Measurements from ENCODE around the gene RNF144B. TPM values are rescaled to one million over a fixed set of nuclear protein-coding genes. Genes with fewer than 3 reads are reported as not detected.

Gene RNF144B
- total RNA-seq, 4 donors from 2014 or later = 30.6 to 57.4 (median 44.9) TPM

DNA sequence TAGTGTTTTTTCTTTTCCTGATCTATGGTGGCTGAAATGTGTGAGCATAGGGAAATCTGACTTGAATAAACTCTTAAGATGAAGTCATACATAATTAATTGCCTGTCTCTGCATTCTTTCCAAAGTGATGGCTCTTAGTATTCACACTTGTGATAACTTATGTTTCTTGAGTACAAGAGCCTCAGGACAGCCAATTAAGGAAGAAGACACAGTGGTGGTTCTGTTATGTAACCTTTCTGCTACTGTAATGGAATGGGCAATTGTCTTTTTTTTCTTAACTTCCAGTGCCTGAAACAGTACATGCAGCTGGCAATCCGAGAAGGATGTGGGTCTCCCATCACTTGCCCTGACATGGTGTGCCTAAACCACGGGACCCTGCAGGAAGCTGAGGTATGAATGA lies 40.1 kb downstream of the RNF144B start:
- 55 to 62% methylated on average over 2 of the region's 2 CpGs for WGBS, 2 donors
- intact Hi-C loops (cut with DNase I; ENCODE audit: low total_unique reads) = no loop called here

DNA sequence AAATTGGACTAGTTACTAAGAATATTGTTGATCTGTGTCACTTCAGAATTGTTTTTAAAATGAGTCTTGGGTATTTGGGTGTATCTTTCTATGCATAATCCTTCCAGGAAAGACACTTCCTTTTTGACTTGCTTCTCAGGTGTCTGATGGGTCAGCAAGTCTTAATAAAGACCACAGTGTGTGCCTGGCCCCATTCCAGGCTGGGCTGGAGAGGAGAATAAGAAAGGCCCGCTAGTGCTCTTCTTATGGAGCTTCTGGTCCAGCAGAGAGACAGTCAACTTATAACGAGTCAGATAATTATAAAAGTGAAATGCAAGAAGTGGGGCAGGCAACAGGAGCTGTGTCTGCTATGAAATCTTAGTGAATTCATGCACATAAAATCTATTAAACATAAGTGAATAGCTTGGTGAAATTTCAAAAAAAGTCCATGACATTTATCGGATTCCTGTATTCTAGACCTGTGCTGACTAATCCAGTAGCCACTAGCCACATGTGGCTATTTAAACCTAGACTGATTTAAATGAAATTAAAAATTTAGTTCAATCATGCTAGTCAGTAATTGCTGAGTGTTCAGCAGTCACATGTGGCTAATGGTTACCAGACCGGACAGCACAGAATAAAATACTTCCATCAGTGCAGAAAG lies 42.6 kb downstream of the RNF144B start:
- 87 to 89% methylated on average over 4 of the region's 4 CpGs for WGBS, 2 donors
- no peak for DNase-seq (ENCODE audit: low spot score in 2 of 2)
- intact Hi-C loops (cut with DNase I; ENCODE audit: low total_unique reads) = no loop called here
- no peak for TF ChIP-seq CTCF (IDR thresholded peaks at IDR 0.05)
- TF ChIP-seq POLR2A (IDR thresholded peaks at IDR 0.05) = no peak
- H3K4me3 ChIP-seq (ENCODE audit: low read depth, poor library complexity, severe bottlenecking) = no peak overlapping the region

More for the DNA sequence above, 40.1 kb downstream of the RNF144B start:
- no peak for DNase-seq (ENCODE audit: low spot score in 2 of 2)
- no peak for TF ChIP-seq CTCF (IDR thresholded peaks at IDR 0.05)
- TF ChIP-seq POLR2A (IDR thresholded peaks at IDR 0.05) = no peak
- H3K4me3 ChIP-seq (ENCODE audit: low read depth, poor library complexity, severe bottlenecking) = no peak overlapping the region

GRCh38 chr6:18431581-18431980 lies 44.4 kb downstream of the RNF144B start:
- DNase-seq (ENCODE audit: low spot score in 2 of 2) = no peak
- intact Hi-C loops (cut with DNase I; ENCODE audit: low total_unique reads) = no loop called here
- WGBS, 2 donors = 83% methylated on average over 2 of the region's 2 CpGs
- TF ChIP-seq CTCF (IDR thresholded peaks at IDR 0.05) (no peak), POLR2A (IDR thresholded peaks at IDR 0.05) (no peak)
- no peak overlapping the region for H3K4me3 ChIP-seq (ENCODE audit: low read depth, poor library complexity, severe bottlenecking)

DNA sequence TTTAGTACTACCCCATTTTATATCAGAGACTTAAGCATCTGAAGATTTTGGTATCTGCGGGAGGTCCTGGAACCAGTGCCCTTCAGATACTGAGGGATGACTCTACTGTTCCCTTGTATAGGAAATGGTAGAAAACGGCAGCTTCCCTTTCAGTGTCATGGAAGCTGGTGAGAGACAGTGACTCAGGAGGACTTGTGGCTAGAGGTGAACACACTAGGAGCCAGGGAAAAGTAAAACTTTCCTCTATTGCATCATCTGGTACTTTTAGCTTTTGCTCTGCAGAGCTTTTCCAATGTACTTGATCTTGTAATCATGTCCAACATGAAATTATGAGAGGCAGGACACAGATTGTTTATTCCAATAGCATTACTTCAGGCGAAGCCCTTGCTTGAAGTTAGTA lies 45.0 kb downstream of the RNF144B start:
- 79 to 80% methylated on average over 3 of the region's 3 CpGs for WGBS, 2 donors
- intact Hi-C loops (cut with DNase I; ENCODE audit: low total_unique reads) = no loop called here
- H3K4me3 ChIP-seq (ENCODE audit: low read depth, poor library complexity, severe bottlenecking) = no peak overlapping the region
- no peak for DNase-seq (ENCODE audit: low spot score in 2 of 2)
- TF ChIP-seq CTCF (IDR thresholded peaks at IDR 0.05) (no peak), POLR2A (IDR thresholded peaks at IDR 0.05) (no peak)

DNA sequence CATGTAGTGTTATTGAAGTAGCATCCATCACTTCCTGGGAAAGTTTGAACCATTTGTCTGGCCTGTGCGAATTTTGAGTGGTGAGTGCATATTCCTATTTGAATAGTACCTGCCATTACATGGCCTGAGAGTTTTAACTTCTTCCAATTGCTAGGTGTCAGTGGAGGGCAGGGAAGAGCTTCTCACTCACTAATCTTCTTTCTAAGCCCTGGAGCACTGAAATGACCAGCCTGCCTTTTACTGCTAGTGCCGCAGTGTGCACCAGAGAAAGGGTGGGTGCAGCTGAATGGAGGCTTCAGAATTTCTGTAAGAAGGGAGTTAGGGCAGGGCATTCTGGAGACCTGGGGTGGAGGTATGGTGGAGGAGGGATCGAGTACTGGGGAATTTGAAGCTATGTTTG lies 45.5 kb downstream of the RNF144B start:
- H3K4me3 ChIP-seq (ENCODE audit: low read depth, poor library complexity, severe bottlenecking) = no peak overlapping the region
- DNase-seq (ENCODE audit: low spot score in 2 of 2) = no peak
- WGBS, 2 donors = 89 to 91% methylated on average over 3 of the region's 3 CpGs
- no peak for TF ChIP-seq POLR2A (IDR thresholded peaks at IDR 0.05)
- no peak for TF ChIP-seq CTCF (IDR thresholded peaks at IDR 0.05)
- intact Hi-C loops (cut with DNase I; ENCODE audit: low total_unique reads) = no loop called here

- TF ChIP-seq CTCF (IDR thresholded peaks at IDR 0.05) = no peak
- no peak for TF ChIP-seq POLR2A (IDR thresholded peaks at IDR 0.05)
- H3K4me3 ChIP-seq (ENCODE audit: low read depth, poor library complexity, severe bottlenecking) = no peak overlapping the region
- 90 to 96% methylated on average over 2 of the region's 2 CpGs for WGBS, 2 donors
- no peak for DNase-seq (ENCODE audit: low spot score in 2 of 2)
- intact Hi-C loops (cut with DNase I; ENCODE audit: low total_unique reads) = no loop called here
Observed at GRCh38 chr6:18433059-18433458, 45.9 kb downstream of the RNF144B start.
